GM18498 (cell line): ENCODE results near the gene TACR3.
"Not testable (repeated sequence)": the region's sequence is repeated elsewhere in the genome, so short reads cannot be mapped to it uniquely, and the experiment has no call there.

Experiments
- ATAC-seq: cut with Tn5 transposase; IDR thresholded peaks from one replicate; pipeline ENCODE4 v1.9.1; 2021; ENCODE audit warnings: mild to moderate bottlenecking, moderate library complexity; ENCODE audit not compliant: unreplicated experiment

TACR3 gene

GRCh38 chr4:103719830-103720207, at the start of gene TACR3:
Gene TACR3, minus strand, starts transcription at chr4:103719985. Its CDS starts 310 bp downstream, at chr4:103719675.
- no peak for ATAC-seq

DNA sequence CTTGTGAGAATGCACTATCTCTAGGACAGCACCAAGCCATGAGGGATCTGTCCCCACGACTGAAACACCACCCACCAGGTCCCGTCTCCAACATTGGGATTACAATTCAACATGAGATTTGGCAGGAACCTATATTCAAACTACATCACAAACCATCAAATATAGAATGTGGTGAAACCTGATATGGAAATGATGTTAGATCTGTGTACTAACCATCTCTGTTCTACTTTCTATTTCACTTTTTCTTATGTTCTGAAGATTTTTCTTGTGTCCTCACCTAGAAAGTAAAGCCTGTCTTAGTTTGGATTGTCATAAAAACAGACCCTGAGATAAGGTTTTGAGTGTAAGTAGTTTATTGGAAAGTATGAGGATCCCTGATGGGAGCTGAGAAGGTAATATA, 37.8 kb upstream of the TACR3 start:
- ATAC-seq, result peak; percentile 74

DNA sequence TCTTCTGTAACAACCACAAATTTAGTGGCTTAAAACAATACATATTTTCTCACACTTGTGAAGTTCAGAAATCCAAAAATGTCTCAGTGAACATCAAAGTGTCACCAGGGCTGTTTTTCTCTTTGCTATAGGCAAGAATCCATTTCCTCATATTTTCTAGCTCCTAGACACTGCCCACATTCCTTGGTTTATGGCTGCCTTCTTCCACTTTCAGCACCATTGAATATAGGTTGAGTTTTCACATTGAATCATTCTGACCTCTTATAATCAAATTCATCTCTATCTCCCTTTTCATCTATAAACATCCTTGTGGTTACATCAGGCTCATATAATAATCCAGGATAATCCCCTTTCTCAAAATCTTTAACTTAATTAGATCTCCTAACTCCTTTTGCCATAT, 37.0 kb upstream of the TACR3 start:
- ATAC-seq, result no peak

- no peak for ATAC-seq
These were observed 35.1 kb upstream of the TACR3 start for GRCh38 chr4:103754844-103755243.

DNA sequence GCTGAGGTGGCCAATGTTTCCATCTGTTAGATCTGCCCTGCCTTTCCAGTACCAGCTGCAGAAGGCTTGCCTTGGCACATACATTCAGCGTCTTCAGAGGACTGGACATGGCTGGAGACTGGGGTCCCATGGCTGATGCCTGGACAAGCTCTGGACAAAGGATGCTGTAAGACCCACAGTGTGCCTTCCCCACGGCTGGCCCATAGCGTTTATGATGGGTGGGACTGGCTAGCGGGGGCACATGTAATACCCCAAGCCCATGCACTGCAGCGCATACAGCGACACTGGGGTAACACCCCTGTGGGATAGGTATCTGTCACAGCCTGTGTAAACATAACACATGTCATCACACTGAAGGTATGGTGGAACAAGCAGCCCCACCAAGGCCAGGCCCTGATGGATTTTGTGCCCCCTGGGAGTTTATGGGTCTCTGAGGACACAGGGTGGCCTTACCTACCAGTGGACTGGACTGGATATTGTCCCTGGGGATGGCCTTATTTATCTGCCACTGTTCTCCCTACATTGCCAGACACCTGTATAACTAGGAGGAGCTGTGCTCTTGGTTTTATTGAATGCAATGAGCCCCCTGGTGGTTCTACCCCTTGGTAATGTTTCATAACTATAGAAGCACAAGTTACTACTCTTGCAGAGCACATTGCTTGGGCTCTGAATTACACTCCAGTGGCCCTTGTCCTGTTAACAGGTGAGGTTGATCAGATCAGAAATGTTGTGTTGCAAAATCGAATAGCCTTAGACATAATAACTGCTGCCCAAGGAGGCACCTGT, 34.3 kb upstream of the TACR3 start:
- ATAC-seq, result no peak

DNA sequence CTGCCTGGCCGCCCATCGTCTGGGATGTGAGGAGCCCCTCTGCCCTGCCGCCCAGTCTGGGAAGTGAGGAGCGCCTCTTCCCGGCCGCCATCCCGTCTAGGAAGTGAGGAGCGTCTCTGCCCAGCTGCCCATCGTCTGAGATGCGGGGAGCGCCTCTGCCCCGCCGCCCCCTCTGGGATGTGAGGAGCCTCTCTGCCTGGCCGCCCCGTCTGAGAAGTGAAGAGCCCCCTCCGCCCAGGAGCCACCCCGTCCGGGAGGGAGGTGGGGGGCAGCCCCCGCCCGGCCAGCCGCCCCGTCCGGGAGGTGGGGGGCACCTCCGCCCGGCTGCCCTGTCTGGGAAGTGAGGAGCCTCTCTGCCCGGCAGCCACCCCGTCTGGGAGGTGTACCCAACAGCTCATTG, 3.4 kb upstream of the TACR3 start:
- not testable (repeated sequence) for ATAC-seq

GRCh38 chr4:103721251-103721650, 1.5 kb upstream of the TACR3 start:
- no peak for ATAC-seq

- ATAC-seq, result no peak
These were observed 876 bp upstream of the TACR3 start for GRCh38 chr4:103720661-103721060.

DNA sequence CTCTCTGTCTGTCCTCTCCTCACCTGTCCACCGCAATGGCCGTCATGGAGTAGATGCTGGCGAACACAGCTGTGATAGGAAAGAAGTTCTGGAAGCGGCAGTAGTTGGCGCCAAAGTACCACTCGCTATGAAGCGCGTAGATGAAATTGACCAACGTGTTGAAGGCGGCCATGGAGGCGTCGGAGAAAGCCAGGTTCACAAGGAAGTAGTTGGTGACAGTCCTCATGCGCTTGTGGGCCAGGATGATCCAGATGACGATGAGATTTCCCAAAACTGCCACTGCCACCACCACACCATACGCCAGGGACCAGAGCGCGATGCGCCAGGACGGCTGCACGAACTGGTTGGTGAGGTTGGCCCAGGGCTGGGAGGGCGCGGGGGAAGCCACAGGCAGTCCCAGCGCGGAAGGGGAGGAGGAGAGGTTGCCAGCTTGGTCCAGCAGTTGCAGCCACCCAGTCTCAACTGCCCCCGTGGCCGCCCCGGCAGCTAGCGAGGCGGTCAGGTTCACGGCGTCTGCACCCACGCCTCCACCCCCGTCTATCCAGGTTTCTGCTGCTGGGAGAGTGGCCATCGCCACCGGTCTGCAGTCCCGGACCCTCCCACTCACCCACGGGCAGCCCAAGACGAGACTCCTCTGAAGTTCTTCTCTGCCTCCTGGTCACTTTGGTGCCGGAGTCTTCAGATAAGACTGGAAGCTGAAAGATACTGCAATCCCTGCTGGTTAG, 518 bp downstream of the TACR3 start:
- ATAC-seq, result no peak

- no peak for ATAC-seq
These were observed 27.2 kb downstream of the TACR3 start for GRCh38 chr4:103692615-103693014.

- no peak for ATAC-seq
These were observed 45.8 kb downstream of the TACR3 start for GRCh38 chr4:103673983-103674382.

DNA sequence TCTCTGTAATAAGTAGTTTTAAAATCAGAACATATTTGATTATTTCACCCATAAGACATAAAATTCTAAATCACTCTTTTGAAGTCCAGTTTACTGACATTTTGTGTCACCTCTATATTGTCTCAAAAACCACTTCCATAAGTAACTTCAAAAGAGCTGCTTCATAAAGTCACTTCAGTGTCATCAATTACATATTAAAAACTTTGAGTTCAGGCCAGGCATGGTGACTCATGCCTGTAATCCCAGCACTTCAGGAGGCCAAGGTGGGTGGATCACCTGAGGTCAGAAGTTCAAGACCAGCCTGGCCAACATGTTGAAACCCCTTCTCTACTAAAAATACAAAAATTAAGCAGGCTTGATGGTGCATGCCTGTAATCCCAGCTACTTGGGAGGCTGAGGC, 53.0 kb downstream of the TACR3 start:
- not testable (repeated sequence) for ATAC-seq

GRCh38 chr4:103664436-103665075, 55.2 kb downstream of the TACR3 start:
- no peak for ATAC-seq

DNA sequence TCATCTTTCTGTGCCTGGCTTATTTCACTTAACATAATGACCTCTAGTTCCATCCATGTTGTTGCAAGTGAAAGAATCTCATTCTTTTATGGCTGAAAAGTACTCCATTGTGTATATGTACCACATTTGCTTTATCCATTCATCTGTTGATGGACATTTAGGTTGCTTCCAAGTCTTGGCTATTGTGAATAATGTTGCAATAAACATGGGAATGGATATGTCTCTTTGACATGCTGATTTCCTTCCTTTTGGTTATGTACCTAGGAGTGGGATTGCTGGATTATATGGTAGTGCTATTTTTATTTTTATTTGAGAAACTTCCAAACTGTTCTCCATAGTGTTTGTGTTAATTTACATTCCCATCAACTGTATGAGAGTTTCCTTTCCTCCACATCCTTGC, 71.2 kb downstream of the TACR3 start:
- no peak for ATAC-seq

DNA sequence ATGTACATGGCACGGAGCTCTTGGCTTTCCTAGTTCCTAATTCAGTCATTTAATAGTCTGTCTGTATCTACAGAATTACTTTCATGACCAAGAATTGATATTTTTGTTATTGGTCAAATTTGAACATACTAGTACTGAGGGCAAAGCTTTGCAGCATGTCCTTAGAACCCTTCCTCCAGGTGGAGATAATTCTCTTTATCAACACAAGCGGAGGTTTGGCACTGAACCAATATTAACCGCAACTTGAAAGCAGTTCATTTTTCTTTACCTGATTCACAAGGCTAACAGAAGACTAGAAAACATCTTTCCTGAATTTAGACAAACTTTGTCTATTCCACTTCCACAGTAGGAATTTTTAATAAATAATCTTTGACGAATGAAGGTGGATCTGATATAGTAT, 73.8 kb downstream of the TACR3 start:
- ATAC-seq, result no peak

DNA sequence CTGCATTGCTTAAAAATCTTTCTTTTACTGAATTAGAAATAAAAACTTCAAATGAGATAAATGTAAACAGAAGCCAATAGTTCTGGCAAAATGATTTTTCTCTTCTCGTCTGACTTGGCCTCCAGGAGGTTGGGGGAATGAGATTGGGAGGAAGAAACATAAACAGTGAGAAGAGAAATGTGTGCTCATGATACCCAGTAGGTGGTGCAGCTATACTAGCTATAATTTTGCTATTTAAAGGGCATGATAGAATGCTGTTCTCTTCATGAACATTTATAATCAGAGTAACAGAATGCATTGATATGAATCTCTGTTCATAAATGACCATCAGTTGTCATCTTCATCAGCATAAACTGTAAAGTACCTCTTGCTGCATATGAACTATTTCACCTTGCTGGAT, 85.5 kb downstream of the TACR3 start:
- no peak for ATAC-seq

DNA sequence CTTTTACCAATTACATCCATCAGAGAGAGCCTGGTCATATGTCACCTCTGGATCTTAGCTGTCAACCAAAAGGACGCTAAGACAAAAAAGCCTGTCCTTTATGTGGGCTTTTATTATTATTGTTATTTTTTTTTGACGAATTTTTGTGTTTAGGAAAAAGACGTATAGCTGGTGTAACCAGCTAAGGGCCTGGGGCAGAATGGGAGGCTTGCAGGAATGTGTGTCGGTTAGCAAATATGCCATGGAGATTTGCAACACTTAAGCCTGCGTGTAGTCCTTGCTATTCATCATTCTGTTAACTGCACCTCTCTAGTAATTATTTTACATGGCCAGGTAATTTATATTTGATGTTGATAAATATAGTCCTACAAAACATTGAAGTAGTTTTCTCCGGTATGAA, 93.5 kb downstream of the TACR3 start:
- ATAC-seq, result no peak

GRCh38 chr4:103591841-103592240, 127.9 kb downstream of the TACR3 start:
- ATAC-seq, result no peak

DNA sequence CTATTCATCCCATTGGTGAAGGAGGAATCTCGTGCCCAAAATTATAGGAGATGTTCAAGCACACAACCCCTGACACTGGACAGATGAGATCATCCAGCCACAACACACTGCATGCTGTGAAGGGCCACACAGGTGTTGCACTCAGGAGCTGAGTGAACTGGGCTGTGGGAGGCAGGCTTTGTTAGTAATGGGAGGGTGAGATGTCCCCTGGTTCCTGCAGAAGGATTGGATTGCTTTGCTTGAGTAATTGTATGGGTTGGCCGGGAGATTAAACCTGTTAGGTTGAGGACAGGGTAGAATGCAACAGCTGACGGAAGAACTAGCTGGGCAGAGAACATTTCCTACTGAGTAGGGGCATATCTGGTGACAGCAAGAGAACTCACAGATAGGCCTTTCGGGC, 152.2 kb downstream of the TACR3 start:
- ATAC-seq, result no peak

GRCh38 chr4:103559178-103559577, 160.6 kb downstream of the TACR3 start:
- not testable (repeated sequence) for ATAC-seq
